Measurements from ENCODE around the gene THEMIS.
"Not testable (repeated sequence)": the region's sequence is repeated elsewhere in the genome, so short reads cannot be mapped to it uniquely, and the experiment has no call there.

THEMIS gene

GRCh38 chr6:127706216-127706615, 194.6 kb downstream of the THEMIS start:
- no peak for DNase-seq

GRCh38 chr6:127695108-127695507, 205.8 kb downstream of the THEMIS start:
- no peak for DNase-seq

GRCh38 chr6:127691146-127691545, 209.7 kb downstream of the THEMIS start:
- no peak for DNase-seq

GRCh38 chr6:127690588-127690987, 210.3 kb downstream of the THEMIS start:
- DNase-seq: no peak

DNA sequence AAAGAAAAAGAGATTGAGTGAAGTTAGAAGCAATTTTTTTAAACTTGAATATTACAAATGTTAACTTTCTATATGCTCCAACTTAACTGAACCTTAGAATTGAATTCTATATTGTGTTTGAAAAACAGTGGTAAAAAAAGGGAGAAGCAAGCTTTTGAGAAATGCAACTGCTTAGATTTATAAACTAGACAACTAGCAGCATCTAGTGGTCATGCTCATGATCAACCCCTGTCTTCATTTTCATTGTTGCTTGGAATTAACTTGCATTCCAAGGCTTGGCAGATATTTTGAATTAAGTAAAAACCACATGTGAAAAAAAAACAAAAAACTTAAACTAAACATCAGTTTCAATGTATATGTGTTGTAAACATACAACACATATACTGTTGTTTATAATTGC, 210.8 kb downstream of the THEMIS start:
- DNase-seq: no peak

GRCh38 chr6:127687490-127687889, 213.4 kb downstream of the THEMIS start:
- not testable (repeated sequence) for DNase-seq

GRCh38 chr6:127686084-127686483, 214.8 kb downstream of the THEMIS start:
- DNase-seq: no peak

GRCh38 chr6:127684501-127684900, 216.4 kb downstream of the THEMIS start:
- DNase-seq: no peak
